SKM-1 treated with dmso at 0.1 percent for 144 hours (cell line): Measurements from ENCODE around the gene OLFM1.

Source experiments
- DNase-seq: peaks from one replicate; lab custom pipeline; 2025; ENCODE audit not compliant: unreplicated experiment; lab: John Stamatoyannopoulos, UW

The OLFM1 gene

DNA sequence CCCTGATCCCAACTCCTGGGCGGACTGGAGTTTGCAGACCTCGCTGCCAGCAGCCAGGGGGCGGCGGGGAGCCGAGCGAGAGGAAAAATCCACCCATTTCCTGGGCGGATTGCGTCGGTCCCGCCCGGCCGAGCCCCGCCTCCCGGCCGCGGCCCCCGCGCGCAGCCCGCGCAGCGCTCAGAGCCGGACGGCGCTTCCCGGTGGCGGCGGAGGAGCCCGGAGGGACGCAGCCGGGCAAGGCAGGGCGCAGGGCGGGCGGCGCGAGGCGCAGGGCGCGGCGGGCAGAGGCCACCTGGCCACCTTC, at the start of gene OLFM1:
TSS of gene OLFM1 (plus strand) at position 180 of the 304 bp plus-strand sequence. CDS start 322 bp downstream, outside the sequence.
- DNase-seq, result no peak

DNA sequence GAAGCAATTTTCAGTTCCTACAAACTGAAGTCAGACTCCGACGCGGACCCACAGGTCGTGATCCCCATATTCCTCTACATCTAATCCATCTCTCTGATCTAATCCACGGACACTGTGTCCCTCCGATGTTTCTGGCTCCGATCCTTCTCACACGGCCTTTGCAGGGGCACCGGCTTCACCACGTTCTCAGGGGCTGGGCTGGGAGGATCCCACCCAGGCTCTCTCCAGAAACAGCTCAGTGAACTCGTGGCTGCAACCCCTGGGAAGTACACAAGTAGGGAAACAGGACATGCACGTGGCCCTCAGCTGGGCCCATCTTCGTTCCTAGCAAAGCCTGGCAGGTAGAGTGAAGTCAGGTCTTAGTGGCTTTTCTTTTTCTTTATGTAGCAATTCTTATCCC, 49.1 kb upstream of the OLFM1 start:
- no peak for DNase-seq

DNA sequence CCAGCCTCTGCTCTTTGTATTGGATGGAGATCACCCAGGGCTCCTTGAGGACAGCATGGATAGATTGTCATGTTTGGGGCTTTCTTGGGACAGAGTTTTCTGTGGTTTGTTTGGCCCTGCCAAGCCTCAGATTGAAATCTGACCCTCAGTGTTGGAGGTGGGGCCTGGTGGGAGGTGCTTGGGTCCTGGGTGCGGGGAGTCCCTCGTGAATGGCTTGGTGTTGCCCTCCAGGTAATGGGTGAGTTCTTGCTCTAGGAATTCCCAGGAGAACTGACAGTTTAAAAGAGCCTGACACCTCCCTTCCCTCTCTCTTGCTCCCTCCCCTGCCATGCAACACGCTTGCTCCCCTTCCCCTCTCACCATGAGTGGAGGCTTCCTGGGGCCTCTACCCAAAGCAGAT, 48.6 kb upstream of the OLFM1 start:
- no peak for DNase-seq

DNA sequence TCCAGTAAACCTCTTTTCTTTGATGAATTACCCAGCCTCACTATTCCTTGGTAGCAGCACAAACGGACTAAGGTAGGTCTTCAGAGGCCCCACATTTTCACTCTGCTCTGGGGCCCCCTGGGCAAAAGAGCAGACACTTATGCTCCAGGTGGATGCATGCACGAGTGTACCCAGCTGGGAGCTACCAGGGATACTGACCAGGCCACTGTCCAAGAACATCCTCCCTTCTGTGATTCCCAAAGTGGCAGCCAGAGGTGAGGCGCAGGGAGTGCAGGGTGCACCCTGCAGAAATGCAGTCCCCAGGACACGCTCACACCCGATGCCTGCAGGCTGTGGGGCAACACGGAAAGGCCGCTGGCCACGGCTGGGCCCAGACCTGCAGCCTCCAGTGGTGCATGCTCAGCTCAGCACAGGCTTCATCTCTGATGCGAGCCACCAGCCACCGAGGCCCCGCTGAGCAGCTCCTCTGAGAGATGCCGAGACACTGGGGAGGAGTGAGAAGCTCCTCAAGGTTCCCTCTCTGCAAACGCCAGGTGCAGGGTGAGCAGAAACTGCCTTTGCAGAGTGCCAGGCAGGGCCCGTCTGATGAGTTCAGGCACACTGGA, 48.1 kb upstream of the OLFM1 start:
- DNase-seq, result no peak

DNA sequence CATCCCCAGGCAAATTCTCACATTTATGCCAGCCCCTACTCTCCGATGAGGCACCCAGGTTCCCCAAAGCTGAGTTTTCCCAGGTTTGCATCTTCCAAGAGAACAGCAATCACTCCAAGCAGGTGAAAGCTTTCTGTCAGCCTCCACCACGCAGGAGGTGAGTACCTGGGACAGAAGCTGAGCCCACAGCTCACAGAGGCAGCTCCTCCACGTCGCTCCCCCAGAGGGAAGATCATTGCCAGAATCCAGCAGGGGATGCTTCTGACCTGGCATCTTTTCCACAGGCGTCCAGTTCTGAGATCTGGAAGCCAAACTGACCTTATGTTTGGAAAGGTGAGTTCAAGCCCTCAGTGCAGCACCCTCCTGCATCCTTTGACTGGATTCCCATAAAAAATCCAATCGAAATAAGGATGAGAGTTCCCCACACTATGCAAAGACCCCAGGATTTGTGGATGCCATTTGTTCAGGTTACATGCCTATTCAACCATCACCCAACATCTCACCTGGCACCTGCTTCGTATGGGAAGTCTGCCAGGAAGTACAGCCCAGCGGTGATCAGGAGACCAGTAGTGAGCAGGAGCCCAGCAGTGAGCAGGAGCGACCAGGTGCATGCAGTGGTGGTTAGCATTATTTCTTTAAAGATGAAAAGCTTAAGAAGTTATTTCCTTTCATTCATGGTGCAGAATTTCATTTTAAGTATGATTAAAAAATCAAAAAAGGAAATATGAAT, 47.4 kb upstream of the OLFM1 start:
- DNase-seq, result no peak

DNA sequence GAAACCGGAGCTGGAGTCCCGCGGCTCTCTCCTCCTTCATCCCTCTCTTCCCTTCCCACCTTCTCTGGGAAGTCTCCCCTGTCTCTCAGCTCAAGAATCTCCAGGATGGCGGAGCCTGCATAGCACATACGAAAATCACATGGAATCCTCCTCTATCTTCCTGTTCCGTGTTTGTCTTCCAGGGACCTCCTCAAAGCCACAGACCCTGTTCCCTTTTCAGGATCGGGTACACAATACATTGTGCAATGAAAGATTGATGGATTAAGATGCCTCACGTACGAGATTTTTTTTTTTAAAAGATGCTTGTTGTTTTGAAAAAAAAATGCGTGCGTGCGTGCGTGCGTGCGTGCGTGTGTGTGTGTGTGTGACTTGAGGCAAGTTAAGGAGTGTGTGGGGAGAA, 46.6 kb upstream of the OLFM1 start:
- DNase-seq, result no peak

DNA sequence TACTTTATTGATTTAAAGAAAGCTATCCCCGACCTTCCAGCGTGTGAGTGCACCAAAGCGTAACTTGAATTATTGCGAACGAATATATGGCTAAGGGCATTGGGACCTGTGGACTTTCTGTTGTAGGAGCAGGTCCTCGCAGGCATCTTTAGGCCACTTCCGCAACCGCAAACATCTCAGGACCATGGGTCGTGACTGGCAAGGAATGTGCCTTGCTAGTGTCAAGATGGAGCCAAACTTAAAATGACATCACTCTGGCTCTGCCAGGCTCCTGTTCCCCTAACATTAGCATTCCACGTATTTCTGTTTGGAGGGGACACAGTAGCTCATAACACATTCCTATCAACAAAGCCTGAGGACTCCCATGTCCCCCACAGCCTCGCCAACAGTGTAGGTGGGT, 44.1 kb upstream of the OLFM1 start:
- DNase-seq, result no peak

DNA sequence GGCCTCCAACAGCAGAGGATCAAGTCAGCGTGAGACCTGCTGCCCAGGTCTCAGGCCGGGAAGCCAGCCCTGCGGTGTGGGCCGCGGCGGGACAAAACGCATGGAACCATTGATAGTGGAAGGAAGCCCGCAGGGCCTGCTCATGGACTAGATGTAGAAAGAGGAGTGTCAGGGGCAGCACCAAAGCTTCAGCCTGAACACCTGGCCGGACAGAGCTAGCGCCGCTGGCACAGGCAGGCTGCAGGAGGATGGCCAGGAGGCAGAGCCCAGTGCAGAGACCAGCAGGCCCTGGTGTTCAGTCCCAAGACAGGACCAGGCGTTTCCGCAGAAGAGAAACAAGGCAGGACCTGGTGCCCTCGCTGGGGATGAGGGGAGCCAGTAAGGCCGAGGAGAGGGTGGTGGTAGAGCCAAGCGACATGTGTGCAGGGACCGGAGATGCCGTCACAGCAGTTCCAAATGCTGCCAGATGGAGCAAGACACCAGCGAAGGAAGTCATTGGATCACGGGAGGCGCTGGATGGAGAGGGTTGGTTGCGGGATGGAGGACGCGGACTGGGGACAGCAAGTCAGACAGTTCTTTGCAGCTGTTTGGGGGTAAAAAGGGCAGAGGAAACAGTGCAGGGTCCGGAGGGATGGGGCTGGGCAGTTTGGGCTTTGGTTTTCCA, 42.1 kb upstream of the OLFM1 start:
- DNase-seq, result no peak

DNA sequence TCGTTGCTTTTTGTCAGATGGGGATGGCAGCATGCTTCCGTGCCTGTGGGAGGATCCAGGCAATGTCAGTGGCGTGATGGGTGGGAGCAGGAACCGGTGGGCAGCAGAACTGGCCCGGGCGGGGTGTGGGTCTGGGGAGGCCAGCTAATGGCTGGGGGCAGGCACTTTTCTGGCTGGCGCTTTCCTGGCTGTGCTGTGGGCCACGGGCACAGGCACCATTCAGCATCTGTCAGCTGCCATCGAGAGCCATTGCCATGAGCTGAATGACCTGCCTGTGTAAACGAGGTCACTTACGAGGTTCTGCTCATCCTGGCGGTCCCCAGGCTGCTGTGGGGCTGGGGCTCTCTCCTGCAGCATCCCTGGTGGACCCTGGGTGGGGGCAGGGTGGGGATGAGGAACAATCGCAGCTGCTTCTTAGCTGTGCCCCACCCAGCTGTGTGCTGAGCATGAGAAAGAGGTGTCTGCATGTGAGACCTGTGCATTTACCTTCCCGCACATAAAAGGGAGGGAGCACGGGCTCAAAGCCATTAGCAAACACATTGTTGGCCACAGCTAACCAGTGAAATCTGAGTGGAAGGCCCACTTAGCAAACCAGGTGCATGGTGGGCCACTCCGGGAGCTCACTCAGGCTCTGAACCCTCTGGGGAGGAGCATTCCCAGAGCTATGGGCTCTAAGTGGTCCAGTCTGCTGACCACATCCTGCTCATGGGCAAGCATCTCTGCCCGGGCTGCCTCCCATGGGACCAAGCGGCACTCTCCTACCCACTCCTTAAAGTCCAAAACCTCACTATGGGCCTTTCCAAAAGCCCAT, 41.3 kb upstream of the OLFM1 start:
- DNase-seq, result no peak

DNA sequence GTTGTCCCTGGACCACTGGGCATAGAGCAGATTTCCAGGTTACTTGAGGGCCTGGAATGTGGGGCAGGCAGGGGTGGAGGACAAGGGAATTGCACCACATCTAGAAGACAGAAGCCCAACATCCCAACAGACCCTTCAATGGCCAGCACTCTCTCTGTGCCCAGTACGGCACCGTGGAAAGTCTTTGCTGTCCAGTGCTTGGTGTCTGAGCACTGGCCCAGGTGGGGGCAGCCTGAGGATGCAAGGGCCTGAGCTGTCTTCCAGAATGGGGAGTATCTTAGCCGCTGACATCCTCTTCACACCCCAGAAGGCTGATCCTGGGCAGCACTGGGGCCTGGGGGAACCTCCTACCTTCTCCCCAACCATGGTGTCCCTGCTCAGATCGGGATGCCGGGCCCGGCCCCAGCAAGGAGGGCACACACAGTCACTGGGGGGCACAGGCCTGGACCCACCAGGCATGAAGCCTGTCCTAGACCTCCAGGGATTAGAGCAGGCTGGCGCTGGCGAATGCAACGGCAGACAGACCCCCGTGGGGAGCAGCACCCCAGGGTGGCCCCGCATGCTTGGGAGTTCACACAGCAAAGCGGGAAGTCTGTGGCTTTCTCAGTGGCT, 40.6 kb upstream of the OLFM1 start:
- no peak for DNase-seq

DNA sequence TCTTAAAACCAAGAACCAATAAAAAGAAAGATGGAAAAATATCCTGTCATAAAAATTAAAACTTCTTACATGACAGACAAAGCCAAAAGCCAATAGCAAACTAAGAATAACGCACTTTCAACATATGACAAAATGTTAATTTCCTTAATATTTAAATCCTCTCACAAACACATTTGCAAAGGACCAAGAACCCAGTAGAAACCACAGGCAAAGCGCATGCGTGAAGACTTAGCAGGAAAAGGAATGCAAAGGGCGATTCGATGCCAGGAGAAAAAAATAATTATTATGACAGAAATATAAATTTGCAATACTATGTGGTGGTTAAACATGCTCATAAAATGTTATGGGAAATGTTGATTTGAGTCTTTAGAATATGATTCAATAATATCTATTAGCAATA, 39.9 kb upstream of the OLFM1 start:
- DNase-seq, result no peak

DNA sequence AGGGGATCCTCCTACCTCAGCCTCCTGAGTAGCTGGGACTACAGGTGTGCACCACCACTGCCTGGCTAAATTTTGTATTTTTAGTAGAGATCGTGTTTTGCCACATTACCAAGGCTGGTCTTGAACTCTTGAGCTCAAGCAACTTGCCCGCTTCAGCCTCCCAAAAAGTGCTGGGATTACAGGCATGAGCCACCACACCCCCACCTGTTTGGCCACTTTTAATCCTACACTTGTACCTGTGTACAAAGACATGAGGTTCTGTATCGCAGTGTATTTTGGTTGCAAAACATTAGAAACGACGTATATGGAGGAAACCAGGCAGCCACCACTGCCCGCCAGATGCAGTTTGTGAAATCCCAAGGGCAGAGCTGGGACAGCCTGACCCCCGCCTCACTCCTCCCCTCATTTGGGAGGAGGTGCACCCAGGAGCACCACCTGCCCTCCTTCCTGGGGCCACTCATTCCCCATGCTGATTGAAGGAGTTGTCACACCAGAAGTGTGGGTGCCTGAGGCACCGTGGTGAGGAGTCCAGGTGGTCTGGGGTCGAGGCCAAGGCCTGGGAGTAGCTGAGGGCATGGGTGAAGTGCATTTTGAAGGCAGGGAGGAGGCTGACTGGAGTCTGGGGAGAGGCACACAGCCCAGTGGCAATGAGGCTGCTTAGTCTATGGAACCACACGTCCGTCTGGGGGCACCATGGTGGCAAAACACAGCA, 39.3 kb upstream of the OLFM1 start:
- DNase-seq, result no peak

DNA sequence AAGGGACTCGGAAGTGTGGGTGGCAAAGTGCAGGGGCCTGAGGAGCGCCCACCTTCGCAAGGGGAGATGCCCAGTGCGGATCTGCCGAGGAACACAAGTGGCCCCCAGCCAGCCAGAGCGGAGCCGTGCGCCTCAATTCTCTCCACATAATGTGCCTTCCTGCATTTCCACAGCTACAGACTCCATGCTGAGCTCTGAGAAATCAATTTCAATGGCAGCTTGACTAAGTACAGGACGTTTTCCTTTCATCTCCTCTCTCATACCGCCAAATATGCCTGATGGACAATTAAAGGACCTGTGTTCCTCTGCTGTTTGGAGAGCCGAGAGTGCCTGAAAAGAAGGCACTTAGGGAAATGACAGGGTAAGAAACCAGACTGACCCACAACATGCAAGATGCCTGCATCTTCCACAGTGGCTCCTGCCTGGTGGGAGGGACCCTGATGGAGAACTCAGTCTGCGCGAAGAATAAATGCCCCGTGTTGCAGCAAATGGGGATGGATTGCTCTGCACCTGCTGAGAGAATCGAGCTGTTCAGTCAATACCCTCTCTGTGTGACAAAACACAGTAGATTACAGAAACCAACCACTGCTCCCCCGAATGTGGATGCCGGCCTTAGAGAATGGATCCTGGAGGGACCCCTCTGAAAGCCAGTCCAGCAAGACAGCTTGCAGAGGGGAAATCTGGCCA, 38.6 kb upstream of the OLFM1 start:
- no peak for DNase-seq

DNA sequence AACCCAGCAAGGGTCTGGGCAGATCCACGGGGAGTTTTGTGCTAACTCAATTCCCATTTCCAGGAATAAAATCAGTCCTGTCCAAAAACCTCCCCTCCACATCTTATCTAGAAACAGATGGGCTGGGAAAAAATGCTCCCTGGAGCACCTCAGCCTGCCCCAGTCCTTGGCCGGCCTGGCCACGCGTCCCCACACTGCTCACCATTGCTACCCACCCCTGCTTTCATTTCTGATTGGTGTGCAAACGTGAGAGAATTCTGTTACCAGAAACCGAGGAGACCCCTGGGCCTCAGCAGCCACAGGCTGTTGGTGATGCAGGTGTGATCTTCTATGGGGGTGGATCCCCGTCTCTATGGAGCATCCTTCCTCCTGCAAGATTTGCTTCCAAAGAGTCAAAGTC, 38.0 kb upstream of the OLFM1 start:
- DNase-seq, result no peak

DNA sequence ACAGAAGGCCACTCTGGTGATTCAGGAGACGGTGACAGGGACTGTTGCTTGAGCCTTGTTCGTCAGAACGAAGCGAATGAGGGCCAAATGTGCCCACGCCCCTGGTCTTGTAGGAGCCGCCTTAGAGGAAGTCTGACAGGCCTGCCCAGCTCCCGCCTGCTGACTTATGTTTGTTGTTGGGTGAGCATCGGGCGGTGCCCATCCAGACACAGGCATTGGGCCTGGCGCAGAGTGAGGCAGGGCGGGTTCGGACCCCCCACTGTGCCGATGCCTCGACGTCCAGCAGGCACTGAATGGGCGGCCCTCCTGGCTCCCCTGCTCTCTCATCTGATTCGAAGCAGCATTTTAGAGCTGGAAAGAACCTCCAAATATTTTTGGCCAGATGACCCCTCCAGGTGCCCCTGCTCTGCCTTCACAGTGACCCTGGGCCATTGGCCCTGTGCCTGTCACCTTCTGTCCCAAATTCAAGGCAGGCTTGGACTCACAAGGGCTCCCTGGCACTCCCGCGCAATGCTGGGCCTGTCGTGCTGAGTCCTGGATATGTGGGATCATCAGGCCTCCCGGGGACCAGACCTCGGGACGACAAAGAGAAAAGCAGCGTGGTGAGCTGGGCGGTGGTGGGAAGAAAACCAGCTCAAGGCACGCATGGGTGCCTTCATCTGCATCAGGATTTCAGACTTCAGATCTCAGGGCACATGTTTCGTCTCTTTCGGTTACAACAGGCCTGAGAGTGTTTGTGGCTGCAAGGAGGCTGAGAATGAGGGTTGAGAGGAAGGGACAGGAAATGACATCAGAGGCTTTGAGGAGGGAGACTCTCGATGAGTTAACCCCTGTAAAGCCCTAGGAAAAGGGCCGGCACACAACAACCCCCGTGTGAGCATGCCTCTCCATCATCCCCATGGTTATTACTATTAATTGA, 37.1 kb upstream of the OLFM1 start:
- DNase-seq, result no peak

DNA sequence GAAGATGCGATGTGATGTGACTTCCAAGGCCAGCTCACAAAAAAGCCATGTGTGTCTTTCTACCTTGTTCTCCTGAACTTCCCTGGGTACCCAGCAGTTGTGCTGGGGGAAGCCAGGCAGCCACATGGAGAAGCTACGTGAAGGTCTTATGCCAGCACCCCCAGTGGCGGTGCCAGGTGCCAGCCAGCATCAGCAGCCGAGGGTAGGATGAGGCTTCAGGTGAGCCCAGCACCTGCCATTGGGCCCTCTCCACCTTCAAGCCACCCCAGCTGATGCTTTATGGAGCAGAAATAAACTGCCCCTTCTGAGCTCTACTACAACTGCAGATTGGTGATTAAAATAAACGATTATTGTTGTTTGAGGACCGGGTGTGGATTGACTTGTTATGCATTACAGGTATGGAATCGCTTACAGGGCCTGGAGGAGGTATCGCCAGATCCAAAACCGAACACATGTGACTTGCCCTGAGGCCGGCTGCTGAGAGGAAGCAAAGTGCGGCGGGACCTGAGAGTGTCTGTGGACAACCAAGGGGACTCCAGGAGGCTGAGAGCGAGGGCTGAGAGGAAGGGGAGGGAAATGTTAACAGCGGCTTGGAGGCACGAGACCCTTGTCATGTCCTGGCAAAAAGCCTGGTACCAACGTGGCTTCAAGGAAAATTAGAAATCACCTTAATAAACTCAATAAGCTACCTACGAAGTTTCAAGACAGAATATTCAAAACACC, 36.0 kb upstream of the OLFM1 start:
- no peak for DNase-seq

DNA sequence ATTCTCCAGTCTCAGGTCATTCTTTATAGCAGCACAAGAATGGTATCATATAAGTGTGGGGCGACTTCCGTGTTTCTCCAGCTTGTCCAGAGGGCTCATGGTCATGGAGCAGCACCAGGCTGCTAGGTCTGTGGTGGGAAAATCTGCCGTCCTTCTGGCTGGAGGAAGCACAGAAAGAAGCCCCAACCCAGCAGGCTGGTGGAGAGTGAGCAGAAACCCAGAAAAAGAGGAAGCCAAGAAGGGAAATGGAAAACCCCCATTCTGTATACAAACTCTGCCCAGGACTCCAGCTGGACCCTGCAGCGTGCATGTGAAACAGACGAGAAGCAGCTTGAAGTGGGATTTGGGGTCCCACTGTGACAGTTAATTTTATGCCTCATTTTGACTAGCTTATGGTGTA, 34.3 kb upstream of the OLFM1 start:
- no peak for DNase-seq

DNA sequence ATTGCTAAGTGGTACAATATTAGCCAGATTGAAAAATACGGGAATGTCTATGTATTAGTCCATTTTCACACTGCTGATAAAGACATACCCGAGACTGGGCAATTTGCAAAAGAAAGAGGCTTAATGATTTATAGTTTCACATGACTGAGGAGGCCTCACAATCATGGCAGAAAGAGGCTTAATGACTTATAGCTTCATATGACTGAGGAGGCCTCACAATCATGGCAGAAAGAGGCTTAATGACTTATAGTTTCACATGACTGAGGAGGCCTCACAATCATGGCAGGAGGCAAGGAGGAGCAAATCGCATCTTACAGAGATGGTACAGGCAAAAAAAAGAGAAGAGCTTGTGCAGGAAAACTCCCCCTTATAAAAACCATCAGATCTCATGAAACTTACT, 32.3 kb upstream of the OLFM1 start:
- no peak for DNase-seq

DNA sequence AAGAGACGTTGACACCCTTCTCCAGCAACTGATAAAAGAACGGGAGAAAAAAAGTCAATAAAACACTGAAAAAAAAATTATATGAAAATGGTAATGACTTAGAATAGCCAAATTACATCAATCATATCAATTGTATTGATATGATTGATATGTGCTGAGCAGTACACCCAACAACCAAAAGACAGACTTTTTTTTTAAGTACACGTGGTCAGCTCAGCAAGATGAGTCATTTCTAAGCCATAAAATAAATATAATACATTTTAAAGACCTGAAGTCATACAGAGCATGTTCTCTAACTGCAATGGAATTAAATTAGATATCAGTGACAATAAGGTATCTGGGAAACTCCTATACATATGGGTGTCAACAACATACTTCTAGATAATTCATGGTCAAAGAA, 30.9 kb upstream of the OLFM1 start:
- DNase-seq, result no peak
